DOHH2 (cell line): ENCODE results near the gene EFL1.
"Not testable (repeated sequence)": the region's sequence is repeated elsewhere in the genome, so short reads cannot be mapped to it uniquely, and the experiment has no call there.

ENCODE experiments used
- EZH2phosphoT487 ChIP-seq: fragments of 200-600 bp; sonication (generic); IDR thresholded peaks from 2 replicates; pipeline ENCODE4 v1.6.1; 2017; ENCODE audit warnings: borderline replicate concordance, mild to moderate bottlenecking, antibody characterized with exemption, low read length, moderate library complexity, mixed read lengths
- TF ChIP-seq, protein P1 (sequence below): fragments of 200-600 bp; sonication (generic); IDR thresholded peaks from one replicate; pipeline ENCODE4 v1.5.1; 2014; ENCODE audit warnings: antibody characterized with exemption, mild to moderate bottlenecking, low read depth, low read length; ENCODE audit not compliant: poor library complexity, severe bottlenecking

DNA sequence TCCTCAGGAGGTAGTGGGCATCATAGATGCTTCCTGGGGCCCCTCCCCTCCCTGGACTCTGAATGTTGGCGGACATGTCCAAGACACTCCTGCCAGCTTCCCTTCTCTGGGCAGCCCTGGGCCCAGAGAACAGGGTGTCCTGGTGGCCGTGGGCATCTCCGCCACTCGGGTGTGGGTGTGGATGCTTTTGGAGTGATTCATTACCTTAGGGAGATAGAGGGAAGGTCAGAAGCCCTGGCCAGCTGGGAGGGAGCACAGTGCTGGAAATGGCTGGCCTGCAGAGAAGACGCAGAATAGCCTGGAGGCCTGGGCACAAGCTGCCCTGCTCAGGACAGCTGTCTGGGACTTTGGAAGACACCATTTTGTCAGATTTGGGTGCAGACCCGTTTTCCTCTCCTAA is 37.8 kb upstream of the EFL1 start:
- TF ChIP-seq, protein P1, sequence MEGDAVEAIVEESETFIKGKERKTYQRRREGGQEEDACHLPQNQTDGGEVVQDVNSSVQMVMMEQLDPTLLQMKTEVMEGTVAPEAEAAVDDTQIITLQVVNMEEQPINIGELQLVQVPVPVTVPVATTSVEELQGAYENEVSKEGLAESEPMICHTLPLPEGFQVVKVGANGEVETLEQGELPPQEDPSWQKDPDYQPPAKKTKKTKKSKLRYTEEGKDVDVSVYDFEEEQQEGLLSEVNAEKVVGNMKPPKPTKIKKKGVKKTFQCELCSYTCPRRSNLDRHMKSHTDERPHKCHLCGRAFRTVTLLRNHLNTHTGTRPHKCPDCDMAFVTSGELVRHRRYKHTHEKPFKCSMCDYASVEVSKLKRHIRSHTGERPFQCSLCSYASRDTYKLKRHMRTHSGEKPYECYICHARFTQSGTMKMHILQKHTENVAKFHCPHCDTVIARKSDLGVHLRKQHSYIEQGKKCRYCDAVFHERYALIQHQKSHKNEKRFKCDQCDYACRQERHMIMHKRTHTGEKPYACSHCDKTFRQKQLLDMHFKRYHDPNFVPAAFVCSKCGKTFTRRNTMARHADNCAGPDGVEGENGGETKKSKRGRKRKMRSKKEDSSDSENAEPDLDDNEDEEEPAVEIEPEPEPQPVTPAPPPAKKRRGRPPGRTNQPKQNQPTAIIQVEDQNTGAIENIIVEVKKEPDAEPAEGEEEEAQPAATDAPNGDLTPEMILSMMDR, result not testable (repeated sequence)
- TF ChIP-seq EZH2phosphoT487, result not testable (repeated sequence)
